Mesenchymal stem cell (in vitro differentiated cells and primary cell): Measurements from ENCODE around the gene FLYWCH1.
"Not testable (repeated sequence)": the region's sequence is repeated elsewhere in the genome, so short reads cannot be mapped to it uniquely, and the experiment has no call there.

Source experiments
- DNase-seq: peaks from one replicate; pipeline ENCODE4 v3.0.0-alpha.2; 2013
- H2AFZ ChIP-seq: one replicate; pipeline ENCODE4 v1.6.1; 2013; ENCODE audit warnings: low read depth, mild to moderate bottlenecking, control low read depth, inconsistent platforms, low read length, moderate library complexity
- H2AK5ac ChIP-seq: 2 replicates; pipeline ENCODE4 v1.6.1; 2013; ENCODE audit warnings: low read length, moderate library complexity, mild to moderate bottlenecking, inconsistent platforms; ENCODE audit not compliant: severe bottlenecking
- H2BK120ac ChIP-seq: one replicate; pipeline ENCODE4 v1.6.1; 2013; ENCODE audit warnings: low read depth, mild to moderate bottlenecking, inconsistent platforms, low read length, moderate library complexity
- H2BK12ac ChIP-seq, 2 experiments: one replicate each; pipeline ENCODE4 v1.6.1; 2013; ENCODE audit warnings: inconsistent platforms in 2 of 2, low read length in 2 of 2, mild to moderate bottlenecking in 2 of 2, moderate library complexity in 2 of 2, control low read depth in 1 of 2
- H2BK15ac ChIP-seq: one replicate; pipeline ENCODE4 v1.6.1; 2013; ENCODE audit warnings: mild to moderate bottlenecking, low read depth, inconsistent platforms; ENCODE audit not compliant: poor library complexity, severe bottlenecking
- H2BK5ac ChIP-seq: 2 replicates; pipeline ENCODE4 v1.6.1; 2013; ENCODE audit warnings: low read depth, mild to moderate bottlenecking, low read length, control low read depth, inconsistent platforms; ENCODE audit not compliant: poor library complexity, severe bottlenecking
- H3K14ac ChIP-seq, 2 experiments: one replicate each; pipeline ENCODE4 v1.6.1; 2013; ENCODE audit warnings: inconsistent platforms in 2 of 2, low read length in 2 of 2, control low read depth in 1 of 2, mild to moderate bottlenecking in 1 of 2, moderate library complexity in 1 of 2
- H3K18ac ChIP-seq, 2 experiments: one replicate each; pipeline ENCODE4 v1.6.1; 2013; ENCODE audit warnings: inconsistent platforms in 2 of 2, low read length in 2 of 2, control low read depth in 1 of 2, low read depth in 1 of 2, mild to moderate bottlenecking in 1 of 2
- H3K23ac ChIP-seq, 2 experiments: one replicate each; pipeline ENCODE4 v1.6.1; 2013; ENCODE audit warnings: inconsistent platforms in 2 of 2, low read length in 2 of 2, mild to moderate bottlenecking in 2 of 2, moderate library complexity in 2 of 2, control low read depth in 1 of 2
- H3K27ac ChIP-seq: 2 replicates; pipeline ENCODE4 v1.5.1; 2013; ENCODE audit warnings: mild to moderate bottlenecking, moderate library complexity, low read length, control low read depth, inconsistent platforms; ENCODE audit not compliant: poor library complexity, severe bottlenecking
- H3K27me3 ChIP-seq, 2 experiments: 2 replicates each; pipeline versions ENCODE4 v1.6.1 to v1.7.0; 2013; ENCODE audit warnings: low read length in 2 of 2, mild to moderate bottlenecking in 2 of 2, moderate library complexity in 2 of 2, control low read depth in 1 of 2, inconsistent platforms in 1 of 2; ENCODE audit not compliant: control insufficient read depth in 1 of 2, insufficient read depth in 1 of 2
- H3K36me3 ChIP-seq, 2 experiments: 2 replicates each; pipeline versions ENCODE4 v1.6.1 to v1.7.0; 2013; ENCODE audit warnings: low read length in 2 of 2, control low read depth in 1 of 2, inconsistent platforms in 1 of 2, low read depth in 1 of 2, mild to moderate bottlenecking in 1 of 2; ENCODE audit not compliant: insufficient read depth in 2 of 2, control insufficient read depth in 1 of 2
- H3K4ac ChIP-seq, 2 experiments: one replicate each; pipeline ENCODE4 v1.6.1; 2013; ENCODE audit warnings: inconsistent platforms in 2 of 2, low read length in 2 of 2, mild to moderate bottlenecking in 2 of 2, moderate library complexity in 2 of 2, control low read depth in 1 of 2, low read depth in 1 of 2
- H3K4me1 ChIP-seq: 2 replicates; pipeline ENCODE4 v1.6.1; 2013; ENCODE audit warnings: low read depth, low read length, control low read depth; ENCODE audit not compliant: control insufficient read depth, insufficient read depth
- H3K4me2 ChIP-seq: 2 replicates; pipeline ENCODE4 v1.6.1; 2013; ENCODE audit warnings: low read length, mild to moderate bottlenecking, inconsistent platforms; ENCODE audit not compliant: poor library complexity, severe bottlenecking
- H3K4me3 ChIP-seq, 2 experiments: 2 replicates each; pipeline versions ENCODE4 v1.5.1 to v1.7.0; 2013; ENCODE audit warnings: low read length in 2 of 2, mild to moderate bottlenecking in 2 of 2, control low read depth in 1 of 2, low read depth in 1 of 2; ENCODE audit not compliant: insufficient read depth in 1 of 2
- H3K79me1 ChIP-seq: replicated peaks from 2 replicates; pipeline ENCODE4 v1.6.1; 2013; ENCODE audit warnings: mild to moderate bottlenecking, control low read depth, low read length, inconsistent platforms; ENCODE audit not compliant: poor library complexity, severe bottlenecking
- H3K9ac ChIP-seq: 2 replicates; pipeline ENCODE4 v1.7.0; 2013; ENCODE audit warnings: mild to moderate bottlenecking, low read length, moderate library complexity
- H3K9me3 ChIP-seq: 2 replicates; pipeline ENCODE4 v1.7.0; 2013; ENCODE audit warnings: mild to moderate bottlenecking, low read length; ENCODE audit not compliant: control insufficient read depth
- H4K8ac ChIP-seq: one replicate; pipeline ENCODE4 v1.6.1; 2013; ENCODE audit warnings: inconsistent platforms, mild to moderate bottlenecking, low read length, moderate library complexity
- H4K91ac ChIP-seq: one replicate; pipeline ENCODE4 v1.6.1; 2013; ENCODE audit warnings: mild to moderate bottlenecking, low read length, inconsistent platforms
- WGBS: methylation state at CpG from one replicate; pipeline ENCODE4 v1.1.7; 2013; ENCODE audit warnings: mixed read lengths; 5-methylcytosine and 5-hydroxymethylcytosine counted together

FLYWCH1 gene

DNA sequence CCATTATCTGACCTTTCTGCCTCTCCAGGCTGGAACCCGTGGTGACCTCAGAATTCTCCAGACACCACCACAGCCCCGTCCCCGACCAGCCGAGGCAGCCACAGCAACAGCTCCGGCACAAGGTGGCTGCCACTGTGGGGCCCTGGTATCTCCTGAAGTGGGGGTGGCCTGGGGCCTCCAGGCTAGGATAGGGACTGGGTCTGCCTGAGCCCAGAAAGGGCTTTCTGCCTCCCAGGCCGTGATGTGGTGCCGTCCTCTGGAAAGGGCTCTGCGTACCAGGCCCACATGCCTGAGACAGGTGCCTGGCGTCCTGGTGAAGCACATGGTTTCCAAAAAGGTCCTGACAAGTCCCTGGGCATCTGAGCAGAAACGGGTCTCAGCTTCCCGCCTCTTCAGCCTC is 17.1 kb downstream of the FLYWCH1 start:
- no peak overlapping the region for H2BK120ac ChIP-seq
- 93% methylated on average over 11 of the region's 11 CpGs for WGBS

DNA sequence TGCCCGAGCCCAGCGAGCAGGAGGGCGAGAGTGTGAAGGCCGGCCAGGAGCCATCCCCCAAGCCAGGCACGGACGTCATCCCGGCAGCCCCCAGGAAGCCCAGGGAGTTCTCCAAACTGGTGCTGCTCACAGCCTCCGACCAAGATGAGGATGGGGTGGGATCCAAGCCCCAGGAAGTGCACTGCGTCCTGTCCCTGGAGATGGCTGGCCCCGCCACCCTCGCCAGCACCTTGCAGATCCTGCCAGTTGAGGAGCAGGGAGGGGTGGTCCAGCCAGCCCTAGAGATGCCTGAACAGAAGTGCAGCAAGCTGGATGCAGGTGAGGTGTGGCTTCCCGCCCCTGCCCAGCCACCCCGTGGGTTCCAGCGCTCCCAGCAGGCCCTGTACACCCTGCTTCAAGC is 18.0 kb downstream of the FLYWCH1 start:
- Histone ChIP-seq H3K4me3 (no peak overlapping the region), H2AK5ac (no peak overlapping the region), H4K91ac (no peak overlapping the region), H3K27me3 (no peaks in the 10 kb centered on the region), H2BK120ac (no peak overlapping the region), H3K14ac (no peak overlapping the region), H2BK5ac (no peak overlapping the region), H3K18ac (no peak overlapping the region), H3K9ac (no peak overlapping the region), H3K9me3 (no peaks in the 10 kb centered on the region), H3K36me3 (peaks cover 44 to 59% of the 10 kb centered on the region in 2 experiments), H3K27ac (no peak overlapping the region), H2AFZ (no peak overlapping the region), H3K4me2 (no peak overlapping the region), H3K4me1 (peaks cover 16% of the 10 kb centered on the region), H3K79me1 (peaks cover 22% of the 10 kb centered on the region), H3K23ac (no peak overlapping the region), H2BK12ac (no peak overlapping the region), H4K8ac (no peak overlapping the region), H3K4ac (no peak overlapping the region), H2BK15ac (no peak overlapping the region)
- WGBS: 95% methylated on average over 14 of the region's 14 CpGs
- no peak for DNase-seq

More for the DNA sequence above, 17.1 kb downstream of the FLYWCH1 start:
- no peak overlapping the region for H2BK5ac ChIP-seq
- H2BK12ac ChIP-seq: no peak overlapping the region
- no peaks in the 10 kb centered on the region for H3K27me3 ChIP-seq
- no peak overlapping the region for H2AFZ ChIP-seq
- H3K14ac ChIP-seq: no peak overlapping the region
- no peak overlapping the region for H3K4ac ChIP-seq
- no peak overlapping the region for H4K8ac ChIP-seq
- no peak for DNase-seq
- H3K18ac ChIP-seq: no peak overlapping the region
- no peak overlapping the region for H3K27ac ChIP-seq
- no peak overlapping the region for H4K91ac ChIP-seq
- H3K4me2 ChIP-seq: peak overlapping the region; percentile 14
- no peak overlapping the region for H2BK15ac ChIP-seq
- H3K4me1 ChIP-seq: peaks cover 18% of the 10 kb centered on the region
- no peak overlapping the region for H3K9ac ChIP-seq
- peaks cover 40 to 57% of the 10 kb centered on the region in 2 experiments for H3K36me3 ChIP-seq
- H2AK5ac ChIP-seq: peak overlapping the region; percentile 5
- H3K4me3 ChIP-seq: no peak overlapping the region
- peaks cover 21% of the 10 kb centered on the region for H3K79me1 ChIP-seq
- no peaks in the 10 kb centered on the region for H3K9me3 ChIP-seq
- H3K23ac ChIP-seq: no peak overlapping the region

DNA sequence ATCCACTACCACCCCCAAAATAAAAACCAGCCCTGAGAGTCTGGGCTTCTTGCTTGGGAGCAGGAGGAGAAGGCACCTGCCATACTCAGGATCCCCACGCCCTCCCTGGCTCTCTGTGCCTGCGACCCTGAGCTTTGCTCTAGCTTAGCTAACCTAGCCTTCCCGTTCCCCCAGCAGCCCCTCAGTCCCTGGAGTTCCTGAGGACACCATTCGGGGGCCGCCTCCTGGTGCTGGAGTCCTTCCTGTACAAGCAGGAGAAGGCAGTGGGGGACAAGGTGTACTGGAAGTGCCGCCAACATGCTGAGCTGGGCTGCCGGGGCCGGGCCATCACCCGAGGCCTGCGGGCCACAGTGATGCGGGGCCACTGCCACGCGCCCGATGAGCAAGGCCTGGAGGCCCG is 18.5 kb downstream of the FLYWCH1 start:
- Histone ChIP-seq H2BK5ac (no peak overlapping the region), H3K14ac (no peak overlapping the region), H3K18ac (no peak overlapping the region), H4K8ac (no peak overlapping the region), H3K4me2 (no peak overlapping the region), H3K27ac (no peak overlapping the region), H3K23ac (no peak overlapping the region), H3K4me1 (peaks cover 16% of the 10 kb centered on the region), H3K27me3 (no peaks in the 10 kb centered on the region), H3K79me1 (peaks cover 20% of the 10 kb centered on the region), H4K91ac (no peak overlapping the region), H2BK120ac (no peak overlapping the region), H3K4ac (no peak overlapping the region), H3K9ac (no peak overlapping the region), H2BK15ac (no peak overlapping the region), H3K4me3 (no peak overlapping the region), H2AK5ac (no peak overlapping the region), H2BK12ac (no peak overlapping the region), H3K36me3 (peaks cover 45 to 57% of the 10 kb centered on the region in 2 experiments), H3K9me3 (no peaks in the 10 kb centered on the region), H2AFZ (no peak overlapping the region)
- DNase-seq: no peak
- WGBS: 97% methylated on average over 13 of the region's 15 CpGs

DNA sequence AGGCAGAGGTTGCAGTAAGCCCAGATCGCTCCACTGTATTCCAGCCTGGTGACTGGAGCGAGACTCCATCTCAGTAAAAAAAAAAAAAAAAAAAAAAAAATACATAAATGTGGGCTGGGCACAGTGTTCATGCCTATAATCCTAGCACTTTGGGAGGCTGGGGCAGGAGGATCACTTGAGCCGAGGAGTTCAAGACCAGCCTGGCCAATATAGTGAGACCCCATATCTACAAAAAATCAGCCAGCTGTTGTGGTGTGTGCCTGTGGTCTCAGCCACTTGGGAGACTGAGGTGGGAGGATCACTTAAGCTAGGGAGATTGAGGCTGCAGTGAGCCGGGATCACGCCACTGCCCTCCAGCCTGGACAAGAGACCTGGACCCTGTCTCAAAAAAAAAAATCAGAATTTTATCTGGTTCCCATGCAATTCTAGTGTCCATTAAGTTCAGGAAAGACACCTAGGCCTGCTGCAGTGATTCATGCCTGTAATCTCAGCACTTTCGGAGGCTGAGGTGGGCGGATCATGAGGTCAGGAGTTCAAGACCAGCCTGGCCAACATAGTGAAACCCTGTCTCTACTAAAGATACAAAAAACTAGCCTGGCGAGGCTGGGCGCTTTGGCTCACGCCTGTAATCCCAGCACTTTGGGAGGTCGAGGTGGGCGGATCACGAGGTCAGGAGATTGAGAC is 19.6 kb downstream of the FLYWCH1 start:
- not testable (repeated sequence) for H2BK12ac ChIP-seq, H3K23ac ChIP-seq, H3K4ac ChIP-seq, H2BK5ac ChIP-seq, H3K18ac ChIP-seq, H3K4me3 ChIP-seq, H3K14ac ChIP-seq, H2AK5ac ChIP-seq, H3K27me3 ChIP-seq, H3K9me3 ChIP-seq, H3K27ac ChIP-seq, DNase-seq, H4K8ac ChIP-seq, H2BK120ac ChIP-seq, H3K4me2 ChIP-seq, H3K9ac ChIP-seq, H4K91ac ChIP-seq, H2AFZ ChIP-seq, H2BK15ac ChIP-seq
- Histone ChIP-seq H3K36me3 (peaks cover 54 to 62% of the 10 kb centered on the region in 2 experiments), H3K79me1 (peaks cover 21% of the 10 kb centered on the region), H3K4me1 (peaks cover 16% of the 10 kb centered on the region)
- WGBS: 92% methylated on average over 11 of the region's 13 CpGs
